Tibial artery (tissue), 4 donors: ENCODE results near the gene LUC7L.
"Not testable (repeated sequence)": the region's sequence is repeated elsewhere in the genome, so short reads cannot be mapped to it uniquely, and the experiment has no call there.

Experiments used
- DNase-seq, 2 donors: peaks; one replicate each; pipeline ENCODE4 v3.0.0-alpha.2; 2019
- H3K27ac ChIP-seq, 2 donors: fragments of 200-600 bp; sonication (generic) in 1 of 2; 1 replicate in 1 of 2; 2 replicates in 1 of 2; pipeline ENCODE4 v1.5.1; 2018 to 2019; ENCODE audit warnings: mild to moderate bottlenecking in 1 of 2
- H3K27me3 ChIP-seq, 2 donors: fragments of 200-600 bp; sonication (generic) in 1 of 2; one replicate each; pipeline versions ENCODE4 v1.5.1 to v1.6.0; 2016 to 2019
- H3K36me3 ChIP-seq, 3 donors: fragments of 200-600 bp; sonication (generic) in 2 of 3; one replicate each; pipeline ENCODE4 v1.5.1; 2016 to 2019; ENCODE audit warnings: mild to moderate bottlenecking in 2 of 3
- H3K4me1 ChIP-seq, 4 donors: fragments of 200-600 bp; sonication (generic) in 2 of 4; 1 replicate in 3 of 4; 2 replicates in 1 of 4; pipeline ENCODE4 v1.5.1; 2016 to 2019
- H3K4me3 ChIP-seq, 2 donors: fragments of 200-600 bp; sonication (generic) in 1 of 2; 1 replicate in 1 of 2; 2 replicates in 1 of 2; pipeline ENCODE4 v1.5.1; 2018 to 2019; ENCODE audit warnings: mild to moderate bottlenecking in 2 of 2
- H3K9me3 ChIP-seq, 3 donors: fragments of 200-600 bp; sonication (generic) in 1 of 3; one replicate each; pipeline ENCODE4 v1.5.1; 2016 to 2019
- CTCF ChIP-seq, 2 experiments: fragments of 200-600 bp in 1 of 2; fragments of 450-650 bp in 1 of 2; IDR thresholded peaks; one replicate each; pipeline ENCODE4 v1.5.1; 2017 to 2019; ENCODE audit warnings: antibody characterized with exemption in 2 of 2, mild to moderate bottlenecking in 1 of 2, moderate library complexity in 1 of 2
- intact Hi-C: fragments of 100-400 bp; cut with DNase I; formaldehyde crosslinking; loops from one replicate; pipeline ENCODE4 v1.15.0; 2023; ENCODE audit warnings: low total_unique reads

Gene LUC7L

GRCh38 chr16:260326-260725 lies 31.1 kb upstream of the LUC7L start:
- H3K4me1 ChIP-seq, result no peaks in the 10 kb centered on the region
- H3K9me3 ChIP-seq, result no peaks in the 10 kb centered on the region
- H3K4me3 ChIP-seq, result no peak overlapping the region
- no peak for DNase-seq
- peaks cover 51 to 90% (median 68%) of the 10 kb centered on the region in 3 donors for H3K36me3 ChIP-seq
- intact Hi-C loops, result no loop called here
- no peak overlapping the region for H3K27ac ChIP-seq
- no peak for TF ChIP-seq CTCF (IDR thresholded peaks at IDR 0.05)
- no peaks in the 10 kb centered on the region for H3K27me3 ChIP-seq

- no peaks in the 10 kb centered on the region for H3K27me3 ChIP-seq
- DNase-seq, result no peak
Observed at GRCh38 chr16:259814-260253, 30.6 kb upstream of the LUC7L start.

GRCh38 chr16:259226-259625 lies 30.0 kb upstream of the LUC7L start:
- Histone ChIP-seq H3K27ac (no peak overlapping the region), H3K36me3 (peaks cover 56 to 90% (median 71%) of the 10 kb centered on the region in 3 donors), H3K4me3 (no peak overlapping the region), H3K9me3 (no peaks in the 10 kb centered on the region), H3K27me3 (no peaks in the 10 kb centered on the region), H3K4me1 (no peaks in the 10 kb centered on the region)
- intact Hi-C loops, result no loop called here
- TF ChIP-seq CTCF (IDR thresholded peaks at IDR 0.05), result no peak
- DNase-seq, result no peak

More at GRCh38 chr16:259814-260253, 30.6 kb upstream of the LUC7L start:
- no peaks in the 10 kb centered on the region for H3K9me3 ChIP-seq
- no peak overlapping the region for H3K4me3 ChIP-seq
- H3K4me1 ChIP-seq, result no peaks in the 10 kb centered on the region
- TF ChIP-seq CTCF (IDR thresholded peaks at IDR 0.05), result no peak
- H3K36me3 ChIP-seq, result peaks cover 56 to 90% (median 71%) of the 10 kb centered on the region in 3 donors
- intact Hi-C loops, result no loop called here
- H3K27ac ChIP-seq, result no peak overlapping the region

- DNase-seq, H3K9me3 ChIP-seq, H3K4me3 ChIP-seq, H3K27ac ChIP-seq, intact Hi-C loops, H3K27me3 ChIP-seq, H3K4me1 ChIP-seq: not testable (repeated sequence)
- peaks cover 52 to 90% (median 70%) of the 10 kb centered on the region in 3 donors for H3K36me3 ChIP-seq
Observed at GRCh38 chr16:258091-258490, 28.8 kb upstream of the LUC7L start.

- no peak overlapping the region for H3K27ac ChIP-seq
- no peaks in the 10 kb centered on the region for H3K4me1 ChIP-seq
- H3K27me3 ChIP-seq, result no peaks in the 10 kb centered on the region
- peaks cover 40 to 83% (median 45%) of the 10 kb centered on the region in 3 donors for H3K36me3 ChIP-seq
- TF ChIP-seq CTCF (IDR thresholded peaks at IDR 0.05), result no peak
- no peak overlapping the region for H3K4me3 ChIP-seq
- no peaks in the 10 kb centered on the region for H3K9me3 ChIP-seq
- intact Hi-C loops, result no loop called here
- no peak for DNase-seq
Observed at GRCh38 chr16:255183-255582, 25.9 kb upstream of the LUC7L start.

- intact Hi-C loops, result no loop called here
- Histone ChIP-seq H3K27ac (no peak overlapping the region), H3K4me3 (no peak overlapping the region), H3K27me3 (no peaks in the 10 kb centered on the region), H3K9me3 (no peaks in the 10 kb centered on the region), H3K36me3 (peaks cover 33 to 83% (median 37%) of the 10 kb centered on the region in 3 donors), H3K4me1 (no peaks in the 10 kb centered on the region)
- TF ChIP-seq CTCF (IDR thresholded peaks at IDR 0.05), result no peak
- DNase-seq, result no peak
Observed at GRCh38 chr16:254461-254860, 25.2 kb upstream of the LUC7L start.
